ENCODE results near the gene PRAMEF15.
"Not testable (repeated sequence)": the region's sequence is repeated elsewhere in the genome, so short reads cannot be mapped to it uniquely, and the experiment has no call there.

PRAMEF15 gene

DNA sequence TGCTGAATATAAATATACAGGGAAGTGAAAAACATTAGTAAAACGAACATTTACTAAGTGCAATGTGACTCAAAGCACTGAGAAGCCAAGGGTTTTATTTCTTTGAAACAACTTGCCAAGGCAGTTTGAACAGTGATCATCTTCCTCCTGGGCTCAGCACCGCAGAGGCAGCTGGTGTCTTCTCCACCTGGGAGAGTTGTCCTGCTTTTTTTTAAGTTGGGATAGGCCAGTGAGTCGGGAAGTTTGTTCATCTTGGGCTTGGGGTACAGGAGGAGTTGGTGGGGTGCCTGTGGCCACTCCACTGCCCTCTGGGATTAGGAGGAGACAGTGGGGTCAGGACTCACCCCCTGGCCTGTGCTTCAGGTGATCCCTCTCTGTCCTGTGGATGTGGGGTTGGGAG is 26.4 kb upstream of the PRAMEF15 start:
- H3K18ac ChIP-seq (ENCODE audit: low read length); H2AK5ac ChIP-seq (ENCODE audit: low read length); H3K4me3 ChIP-seq (ENCODE audit: low read depth, low read length); H3K23ac ChIP-seq (ENCODE audit: low read length); H3K4me2 ChIP-seq (ENCODE audit: low read length); H2BK12ac ChIP-seq (ENCODE audit: low read length); H2BK5ac ChIP-seq (ENCODE audit: low read depth, low read length, poor library complexity); H3K79me2 ChIP-seq (ENCODE audit: control insufficient read depth, insufficient read depth, low read length, poor library complexity); H2BK120ac ChIP-seq (ENCODE audit: insufficient read depth, low read length, poor library complexity); H2AFZ ChIP-seq (ENCODE audit: insufficient read depth, low read length, poor library complexity); H3K9me3 ChIP-seq (ENCODE audit: insufficient read depth, low read depth, low read length); H3K4ac ChIP-seq (ENCODE audit: low read depth, low read length); H3K27me3 ChIP-seq (ENCODE audit: insufficient read depth, low read length); H3K4me1 ChIP-seq (ENCODE audit: control insufficient read depth in 1 of 2, insufficient read depth in 2 of 2, low read length in 2 of 2); H3K27ac ChIP-seq (ENCODE audit: low read depth, low read length); H3K9ac ChIP-seq (ENCODE audit: low read length); H4K12ac ChIP-seq (ENCODE audit: low read depth, low read length); H4K91ac ChIP-seq (ENCODE audit: low read depth, low read length); DNase-seq; H4K8ac ChIP-seq (ENCODE audit: low read depth, low read length); H3K14ac ChIP-seq (ENCODE audit: low read length); H3K79me1 ChIP-seq (ENCODE audit: low read length); H3K36me3 ChIP-seq (ENCODE audit: control insufficient read depth in 1 of 2, insufficient read depth in 2 of 2, low read length in 2 of 2): not testable (repeated sequence)
- WGBS (ENCODE audit: extremely low coverage, insufficient coverage, insufficient read length), result no CpG with 5 or more reads among the region's 3 CpGs

DNA sequence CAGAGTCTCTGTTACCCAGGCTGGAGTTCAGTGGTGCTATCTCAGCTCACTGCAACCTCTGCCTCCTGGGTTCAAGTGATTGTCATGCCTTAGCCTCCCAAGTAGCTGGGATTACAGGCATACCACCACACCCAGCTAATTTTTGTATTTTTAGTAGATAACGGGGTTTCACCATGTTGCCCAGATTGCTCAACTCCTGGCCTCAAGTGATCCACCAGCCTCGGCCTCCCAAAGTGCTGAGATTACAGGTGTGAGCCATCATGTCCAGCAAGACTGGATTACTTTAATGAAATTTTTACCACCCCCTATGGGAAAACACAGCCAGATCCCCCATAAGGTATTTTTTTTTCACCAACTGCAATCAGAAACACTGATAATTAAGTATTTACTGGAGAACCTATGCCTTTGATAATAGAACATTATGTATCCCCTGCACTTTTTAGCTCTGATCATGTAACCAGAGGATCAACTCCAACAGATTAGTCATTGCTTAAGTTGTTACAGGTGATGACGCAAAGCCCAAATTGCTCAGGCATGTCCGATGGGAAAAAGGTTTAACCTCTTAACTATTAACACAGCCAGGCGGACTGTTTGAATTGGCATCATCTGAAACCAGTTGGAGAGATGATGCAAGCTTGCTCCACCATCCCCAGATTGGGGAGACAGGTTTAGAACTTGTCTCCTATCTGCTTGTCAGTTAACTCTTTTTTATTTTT is 18.0 kb upstream of the PRAMEF15 start:
- H3K27ac ChIP-seq (ENCODE audit: low read depth, low read length); H2AFZ ChIP-seq (ENCODE audit: insufficient read depth, low read length, poor library complexity); H3K23ac ChIP-seq (ENCODE audit: low read length); H4K91ac ChIP-seq (ENCODE audit: low read depth, low read length); H3K18ac ChIP-seq (ENCODE audit: low read length); DNase-seq; H3K14ac ChIP-seq (ENCODE audit: low read length); H2AK5ac ChIP-seq (ENCODE audit: low read length); H3K79me2 ChIP-seq (ENCODE audit: control insufficient read depth, insufficient read depth, low read length, poor library complexity); H3K79me1 ChIP-seq (ENCODE audit: low read length); H3K36me3 ChIP-seq (ENCODE audit: control insufficient read depth in 1 of 2, insufficient read depth in 2 of 2, low read length in 2 of 2); H3K4me3 ChIP-seq (ENCODE audit: low read depth, low read length); H4K12ac ChIP-seq (ENCODE audit: low read depth, low read length); H3K4me1 ChIP-seq (ENCODE audit: control insufficient read depth in 1 of 2, insufficient read depth in 2 of 2, low read length in 2 of 2); H2BK5ac ChIP-seq (ENCODE audit: low read depth, low read length, poor library complexity); H3K9me3 ChIP-seq (ENCODE audit: insufficient read depth, low read depth, low read length); H2BK120ac ChIP-seq (ENCODE audit: insufficient read depth, low read length, poor library complexity); H3K9ac ChIP-seq (ENCODE audit: low read length); H2BK12ac ChIP-seq (ENCODE audit: low read length); H3K4me2 ChIP-seq (ENCODE audit: low read length); H3K27me3 ChIP-seq (ENCODE audit: insufficient read depth, low read length); H3K4ac ChIP-seq (ENCODE audit: low read depth, low read length); H4K8ac ChIP-seq (ENCODE audit: low read depth, low read length): not testable (repeated sequence)
- WGBS (ENCODE audit: extremely low coverage, insufficient coverage, insufficient read length), result no CpG with 5 or more reads among the region's 5 CpGs

DNA sequence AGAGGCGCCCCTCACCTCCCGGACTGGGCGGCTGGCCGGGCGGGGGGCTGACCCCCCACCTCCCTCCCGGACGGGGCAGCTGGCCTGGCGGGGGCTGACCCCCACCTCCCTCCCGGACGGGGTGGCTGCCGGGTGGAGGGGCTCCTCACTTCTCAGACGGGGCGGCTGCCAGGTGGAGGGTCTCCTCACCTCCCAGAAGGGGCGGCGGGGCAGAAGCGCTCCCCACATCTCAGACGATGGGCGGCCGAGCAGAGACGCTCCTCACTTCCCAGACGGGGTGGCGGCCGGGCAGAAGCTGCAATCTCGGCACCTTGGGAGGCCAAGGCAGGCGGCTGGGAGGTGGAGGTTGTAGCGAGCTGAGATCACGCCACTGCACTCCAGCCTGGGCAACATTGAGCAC is 16.7 kb upstream of the PRAMEF15 start:
- not testable (repeated sequence) for H3K23ac ChIP-seq (ENCODE audit: low read length); H3K4ac ChIP-seq (ENCODE audit: low read depth, low read length); H3K9ac ChIP-seq (ENCODE audit: low read length); H4K91ac ChIP-seq (ENCODE audit: low read depth, low read length); H3K27ac ChIP-seq (ENCODE audit: low read depth, low read length); H2BK120ac ChIP-seq (ENCODE audit: insufficient read depth, low read length, poor library complexity); H3K36me3 ChIP-seq (ENCODE audit: control insufficient read depth in 1 of 2, insufficient read depth in 2 of 2, low read length in 2 of 2); H3K9me3 ChIP-seq (ENCODE audit: insufficient read depth, low read depth, low read length); H2BK5ac ChIP-seq (ENCODE audit: low read depth, low read length, poor library complexity); H4K12ac ChIP-seq (ENCODE audit: low read depth, low read length); H3K79me2 ChIP-seq (ENCODE audit: control insufficient read depth, insufficient read depth, low read length, poor library complexity); H2AFZ ChIP-seq (ENCODE audit: insufficient read depth, low read length, poor library complexity); H2BK12ac ChIP-seq (ENCODE audit: low read length); H3K4me1 ChIP-seq (ENCODE audit: control insufficient read depth in 1 of 2, insufficient read depth in 2 of 2, low read length in 2 of 2); H3K4me3 ChIP-seq (ENCODE audit: low read depth, low read length); H2AK5ac ChIP-seq (ENCODE audit: low read length); H3K79me1 ChIP-seq (ENCODE audit: low read length); H3K27me3 ChIP-seq (ENCODE audit: insufficient read depth, low read length); H3K18ac ChIP-seq (ENCODE audit: low read length); DNase-seq; H3K14ac ChIP-seq (ENCODE audit: low read length); H3K4me2 ChIP-seq (ENCODE audit: low read length); H4K8ac ChIP-seq (ENCODE audit: low read depth, low read length)
- WGBS (ENCODE audit: extremely low coverage, insufficient coverage, insufficient read length), result no CpG with 5 or more reads among the region's 27 CpGs

DNA sequence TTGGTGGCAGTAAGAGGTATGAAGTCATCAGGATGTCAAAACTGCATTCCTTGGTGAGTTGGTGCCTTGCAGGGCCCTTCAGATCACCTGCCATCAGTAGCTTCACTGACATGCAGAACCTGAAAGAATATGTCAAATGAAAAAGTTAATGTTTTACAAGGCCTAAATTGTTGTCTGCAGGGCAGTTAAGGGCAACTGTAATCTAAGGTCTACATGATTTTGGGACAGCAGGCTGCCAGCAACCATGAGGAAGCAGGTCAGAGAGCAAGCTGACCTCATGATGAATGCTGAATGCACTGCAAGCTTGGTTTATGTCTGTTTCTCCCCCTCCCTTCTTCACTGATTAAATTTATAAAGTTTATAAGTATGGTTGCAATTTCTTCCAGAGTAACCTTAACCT is 13.2 kb upstream of the PRAMEF15 start:
- H3K4me2 ChIP-seq (ENCODE audit: low read length); H2BK5ac ChIP-seq (ENCODE audit: low read depth, low read length, poor library complexity); H4K91ac ChIP-seq (ENCODE audit: low read depth, low read length); H3K27ac ChIP-seq (ENCODE audit: low read depth, low read length); H3K9ac ChIP-seq (ENCODE audit: low read length); H3K23ac ChIP-seq (ENCODE audit: low read length); H4K12ac ChIP-seq (ENCODE audit: low read depth, low read length); DNase-seq; H2BK12ac ChIP-seq (ENCODE audit: low read length); H3K14ac ChIP-seq (ENCODE audit: low read length); H4K8ac ChIP-seq (ENCODE audit: low read depth, low read length); H2AK5ac ChIP-seq (ENCODE audit: low read length); H3K36me3 ChIP-seq (ENCODE audit: control insufficient read depth in 1 of 2, insufficient read depth in 2 of 2, low read length in 2 of 2); H3K9me3 ChIP-seq (ENCODE audit: insufficient read depth, low read depth, low read length); H2BK120ac ChIP-seq (ENCODE audit: insufficient read depth, low read length, poor library complexity); H3K4me1 ChIP-seq (ENCODE audit: control insufficient read depth in 1 of 2, insufficient read depth in 2 of 2, low read length in 2 of 2); H3K79me2 ChIP-seq (ENCODE audit: control insufficient read depth, insufficient read depth, low read length, poor library complexity); H2AFZ ChIP-seq (ENCODE audit: insufficient read depth, low read length, poor library complexity); H3K79me1 ChIP-seq (ENCODE audit: low read length); H3K4ac ChIP-seq (ENCODE audit: low read depth, low read length); H3K27me3 ChIP-seq (ENCODE audit: insufficient read depth, low read length); H3K18ac ChIP-seq (ENCODE audit: low read length); H3K4me3 ChIP-seq (ENCODE audit: low read depth, low read length): not testable (repeated sequence)
